Loucy (cell line): ENCODE measurements around the gene ZFYVE21.

Experiments used
- H2AFZ ChIP-seq: fragments of 200-600 bp; sonication (generic); 2 replicates; pipeline ENCODE4 v1.6.0; 2016; ENCODE audit warnings: antibody characterized with exemption, mild to moderate bottlenecking, low read length, moderate library complexity
- H3F3A ChIP-seq: fragments of 200-600 bp; 2 replicates; pipeline ENCODE4 v1.6.0; 2016; ENCODE audit warnings: antibody characterized with exemption, low read depth, mild to moderate bottlenecking
- H3K27me3 ChIP-seq: fragments of 200-600 bp; sonication (generic); 2 replicates; pipeline ENCODE4 v1.6.1; 2014; ENCODE audit warnings: low read length, mild to moderate bottlenecking; ENCODE audit not compliant: insufficient read depth, poor library complexity, severe bottlenecking
- H3K36me3 ChIP-seq: fragments of 200-600 bp; sonication (generic); 2 replicates; pipeline ENCODE4 v1.6.1; 2016; ENCODE audit warnings: low read length; ENCODE audit not compliant: insufficient read depth
- H3K4me1 ChIP-seq: fragments of 200-600 bp; sonication (generic); 2 replicates; pipeline ENCODE4 v1.5.1; 2014; ENCODE audit warnings: low read length, mild to moderate bottlenecking; ENCODE audit not compliant: insufficient read depth, poor library complexity, severe bottlenecking
- H3K4me2 ChIP-seq: fragments of 200-600 bp; sonication (generic); 2 replicates; pipeline ENCODE4 v1.6.0; 2014; ENCODE audit warnings: antibody characterized with exemption, low read length, low read depth, mild to moderate bottlenecking; ENCODE audit not compliant: poor library complexity, severe bottlenecking
- H3K4me3 ChIP-seq: fragments of 200-600 bp; sonication (generic); 2 replicates; pipeline ENCODE4 v1.5.1; 2014; ENCODE audit warnings: low read length, mild to moderate bottlenecking, mixed read lengths; ENCODE audit not compliant: poor library complexity, severe bottlenecking
- H3K79me2 ChIP-seq: fragments of 200-600 bp; sonication (generic); 2 replicates; pipeline ENCODE4 v1.6.1; 2014; ENCODE audit warnings: low read length; ENCODE audit not compliant: insufficient read depth
- H3K9ac ChIP-seq: fragments of 200-600 bp; sonication (generic); 2 replicates; pipeline ENCODE4 v1.6.0; 2014; ENCODE audit warnings: mild to moderate bottlenecking, low read depth, low read length, moderate library complexity; ENCODE audit not compliant: poor library complexity, severe bottlenecking
- H3K9me2 ChIP-seq: fragments of 200-600 bp; sonication (generic); replicated peaks from 2 replicates; pipeline ENCODE4 v1.6.1; 2016; ENCODE audit warnings: low read depth, low read length, mixed read lengths
- H3K9me3 ChIP-seq: fragments of 200-600 bp; sonication (generic); 2 replicates; pipeline ENCODE4 v1.6.1; 2014; ENCODE audit warnings: mild to moderate bottlenecking, antibody characterized with exemption, low read length, low read depth; ENCODE audit not compliant: insufficient read depth
- H4K20me1 ChIP-seq: fragments of 200-600 bp; sonication (generic); 2 replicates; pipeline ENCODE4 v1.6.0; 2014; ENCODE audit warnings: antibody characterized with exemption, low read length, mild to moderate bottlenecking; ENCODE audit not compliant: insufficient read depth, poor library complexity, severe bottlenecking
- EZH2phosphoT487 ChIP-seq: fragments of 200-600 bp; IDR thresholded peaks from 2 replicates; pipeline ENCODE4 v1.6.1; 2018; ENCODE audit warnings: antibody characterized with exemption, mild to moderate bottlenecking, moderate library complexity, borderline replicate concordance
- TF ChIP-seq, protein P1 (sequence below): fragments of 200-600 bp; sonication (generic); conservative IDR thresholded peaks from 2 replicates; pipeline ENCODE4 v1.5.1; 2014; ENCODE audit warnings: mild to moderate bottlenecking, antibody characterized with exemption, low read length

The ZFYVE21 gene

DNA sequence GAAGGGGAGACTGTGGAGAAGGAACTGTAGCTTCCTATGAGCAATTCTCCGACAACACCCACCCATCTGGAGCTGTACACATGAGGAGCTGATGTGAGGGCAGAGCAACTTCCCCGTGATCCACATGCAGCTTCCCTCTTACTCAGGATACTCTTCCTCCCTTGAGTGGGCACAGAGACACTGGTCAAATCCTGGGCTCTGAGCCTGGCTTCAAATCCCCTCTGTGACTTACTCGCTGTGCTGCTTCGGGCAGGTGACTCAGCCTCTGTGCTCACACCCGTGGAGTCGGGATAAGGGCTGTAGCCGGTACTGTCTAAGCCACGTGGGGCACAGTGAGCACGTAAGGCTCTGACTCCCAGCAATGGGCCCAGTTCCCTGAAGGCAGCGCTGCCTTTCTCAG is 31.1 kb downstream of the ZFYVE21 start:
- H4K20me1 ChIP-seq = no peaks in the 10 kb centered on the region

DNA sequence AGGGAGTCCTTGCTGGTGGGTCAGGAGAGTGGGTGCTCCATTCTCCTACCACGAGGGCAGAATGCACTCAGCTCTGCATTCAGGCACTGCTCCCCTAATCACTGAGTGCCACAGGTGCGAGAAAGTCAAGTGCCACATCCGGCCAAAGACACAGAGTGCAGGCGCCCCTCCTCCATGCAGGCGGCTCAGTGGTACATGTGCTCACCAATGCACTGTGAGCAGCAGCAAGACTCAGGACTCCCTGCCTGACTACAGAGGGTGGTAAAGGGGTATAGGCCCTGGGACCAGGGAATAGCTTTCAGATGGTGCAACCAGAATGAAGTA is 32.9 kb downstream of the ZFYVE21 start:
- peak overlapping the region; percentile 48 for H3K4me2 ChIP-seq
- no peaks in the 10 kb centered on the region for H3K9me2 ChIP-seq
- no peak overlapping the region for H3K4me3 ChIP-seq
- no peak overlapping the region for H2AFZ ChIP-seq
- H4K20me1 ChIP-seq = no peaks in the 10 kb centered on the region
- peaks cover 10% of the 10 kb centered on the region for H3K4me1 ChIP-seq
- TF ChIP-seq, protein P1, sequence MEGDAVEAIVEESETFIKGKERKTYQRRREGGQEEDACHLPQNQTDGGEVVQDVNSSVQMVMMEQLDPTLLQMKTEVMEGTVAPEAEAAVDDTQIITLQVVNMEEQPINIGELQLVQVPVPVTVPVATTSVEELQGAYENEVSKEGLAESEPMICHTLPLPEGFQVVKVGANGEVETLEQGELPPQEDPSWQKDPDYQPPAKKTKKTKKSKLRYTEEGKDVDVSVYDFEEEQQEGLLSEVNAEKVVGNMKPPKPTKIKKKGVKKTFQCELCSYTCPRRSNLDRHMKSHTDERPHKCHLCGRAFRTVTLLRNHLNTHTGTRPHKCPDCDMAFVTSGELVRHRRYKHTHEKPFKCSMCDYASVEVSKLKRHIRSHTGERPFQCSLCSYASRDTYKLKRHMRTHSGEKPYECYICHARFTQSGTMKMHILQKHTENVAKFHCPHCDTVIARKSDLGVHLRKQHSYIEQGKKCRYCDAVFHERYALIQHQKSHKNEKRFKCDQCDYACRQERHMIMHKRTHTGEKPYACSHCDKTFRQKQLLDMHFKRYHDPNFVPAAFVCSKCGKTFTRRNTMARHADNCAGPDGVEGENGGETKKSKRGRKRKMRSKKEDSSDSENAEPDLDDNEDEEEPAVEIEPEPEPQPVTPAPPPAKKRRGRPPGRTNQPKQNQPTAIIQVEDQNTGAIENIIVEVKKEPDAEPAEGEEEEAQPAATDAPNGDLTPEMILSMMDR = no peak
- no peak for TF ChIP-seq EZH2phosphoT487
- no peaks in the 10 kb centered on the region for H3K9me3 ChIP-seq
- H3K36me3 ChIP-seq = peaks cover 9% of the 10 kb centered on the region
- no peaks in the 10 kb centered on the region for H3K27me3 ChIP-seq
- H3K9ac ChIP-seq = no peak overlapping the region
- no peaks in the 10 kb centered on the region for H3F3A ChIP-seq
- no peaks in the 10 kb centered on the region for H3K79me2 ChIP-seq

More for the DNA sequence above, 31.1 kb downstream of the ZFYVE21 start:
- Histone ChIP-seq H3K9me3 (no peaks in the 10 kb centered on the region), H2AFZ (no peak overlapping the region), H3K9me2 (no peaks in the 10 kb centered on the region), H3F3A (no peaks in the 10 kb centered on the region), H3K4me1 (peaks cover 10% of the 10 kb centered on the region), H3K4me3 (no peak overlapping the region), H3K79me2 (no peaks in the 10 kb centered on the region), H3K36me3 (peaks cover 7% of the 10 kb centered on the region), H3K4me2 (no peak overlapping the region), H3K9ac (no peak overlapping the region), H3K27me3 (no peaks in the 10 kb centered on the region)
- TF ChIP-seq EZH2phosphoT487 = no peak
- TF ChIP-seq, protein P1 = no peak

DNA sequence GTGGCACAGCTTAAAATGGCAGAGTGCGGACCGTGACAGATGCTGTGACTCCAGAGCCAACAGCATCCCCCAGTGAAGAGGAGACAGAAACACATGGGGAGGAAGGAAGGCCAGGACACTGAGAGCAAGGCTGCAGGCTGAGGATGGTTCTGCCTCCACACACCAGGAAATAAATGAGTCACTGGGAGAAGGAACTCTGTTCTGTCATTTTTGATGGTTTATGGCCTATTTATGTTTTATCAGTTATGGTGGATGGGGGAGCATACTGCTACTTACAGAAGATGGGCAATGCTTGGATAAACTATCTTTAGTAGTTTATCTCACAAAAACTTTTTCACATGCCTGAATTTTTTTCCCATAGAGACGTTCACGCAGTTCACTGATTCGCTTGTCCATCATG is 33.8 kb downstream of the ZFYVE21 start:
- H3F3A ChIP-seq = no peaks in the 10 kb centered on the region
- no peaks in the 10 kb centered on the region for H3K79me2 ChIP-seq
- TF ChIP-seq, protein P1 = no peak
- TF ChIP-seq EZH2phosphoT487 = no peak
- peaks cover 10% of the 10 kb centered on the region for H3K4me1 ChIP-seq
- no peaks in the 10 kb centered on the region for H3K27me3 ChIP-seq
- no peaks in the 10 kb centered on the region for H3K9me2 ChIP-seq
- no peaks in the 10 kb centered on the region for H4K20me1 ChIP-seq
- no peaks in the 10 kb centered on the region for H3K9me3 ChIP-seq
- H3K36me3 ChIP-seq = peaks cover 9% of the 10 kb centered on the region
- H3K9ac ChIP-seq = no peak overlapping the region
- no peak overlapping the region for H3K4me2 ChIP-seq
- no peak overlapping the region for H3K4me3 ChIP-seq
- H2AFZ ChIP-seq = no peak overlapping the region
